Tongue (tissue), 2 donors: ENCODE data around the gene TDRD9. TPM values are rescaled to one million over a fixed set of nuclear protein-coding genes. Genes with fewer than 3 reads are reported as not detected.
A peak's percentile ranks its signal among the peaks of the same experiment; 100 is the strongest.

Experiments
- DNase-seq: peaks from one replicate; pipeline ENCODE4 v3.0.0-alpha.2; 2015
- total RNA-seq: library from RNA; depleted of rRNA; stranded (reverse); fragments of >200 nt; gene quantifications from one replicate; pipeline ENCODE4 v1.2.3, GENCODE V29; 2014

The TDRD9 gene
- total RNA-seq, 1 donor from 2014 or later: 1.0 TPM

DNA sequence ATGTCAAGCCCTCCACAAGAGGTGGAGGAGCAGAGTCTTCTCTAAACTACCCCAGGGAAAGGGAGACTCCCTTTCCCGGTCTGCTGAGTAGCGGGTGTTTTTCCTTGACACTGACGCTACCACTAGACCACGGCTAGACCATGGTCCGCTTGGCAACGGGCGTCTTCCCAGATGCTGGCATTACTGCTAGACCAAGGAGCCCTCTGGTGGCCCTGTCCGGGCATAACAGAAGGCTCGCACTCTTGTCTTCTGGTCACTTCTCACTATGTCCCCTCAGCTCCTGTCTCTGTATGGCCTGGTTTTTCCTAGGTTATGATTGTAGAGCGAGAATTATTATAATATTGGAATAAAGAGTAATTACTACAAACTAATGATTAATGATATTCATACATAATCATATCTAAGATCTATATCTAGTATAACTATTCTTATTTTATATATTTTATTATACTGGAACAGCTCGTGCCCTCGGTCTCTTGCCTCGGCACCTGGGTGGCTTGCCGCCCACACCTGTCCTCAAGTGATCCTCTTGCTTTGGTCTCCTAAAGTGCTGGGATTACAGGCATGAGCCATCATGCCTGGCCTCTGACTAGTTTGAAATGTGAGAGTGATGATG, 52.5 kb downstream of the TDRD9 start:
- peak; percentile 11 for DNase-seq

DNA sequence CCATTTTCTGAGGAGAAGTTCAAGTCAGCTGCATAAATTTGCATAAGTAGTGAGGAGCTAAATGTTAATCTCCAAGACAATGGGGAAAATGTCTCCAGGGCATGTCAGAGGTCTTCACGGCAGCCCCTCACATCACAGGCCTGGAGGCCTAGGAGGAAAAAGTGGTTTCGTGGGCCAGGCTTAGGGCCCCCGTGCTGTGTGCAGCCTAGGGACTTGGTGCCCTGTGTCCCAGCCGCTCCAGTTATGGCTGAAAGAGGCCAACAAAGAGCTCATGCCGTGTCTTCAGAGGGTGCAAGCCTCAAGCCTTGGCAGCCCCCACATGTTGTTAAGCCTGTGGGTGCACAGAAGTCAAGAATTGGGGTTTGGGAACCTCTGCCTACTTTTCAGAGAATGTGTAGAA, 55.9 kb downstream of the TDRD9 start:
- no peak for DNase-seq

DNA sequence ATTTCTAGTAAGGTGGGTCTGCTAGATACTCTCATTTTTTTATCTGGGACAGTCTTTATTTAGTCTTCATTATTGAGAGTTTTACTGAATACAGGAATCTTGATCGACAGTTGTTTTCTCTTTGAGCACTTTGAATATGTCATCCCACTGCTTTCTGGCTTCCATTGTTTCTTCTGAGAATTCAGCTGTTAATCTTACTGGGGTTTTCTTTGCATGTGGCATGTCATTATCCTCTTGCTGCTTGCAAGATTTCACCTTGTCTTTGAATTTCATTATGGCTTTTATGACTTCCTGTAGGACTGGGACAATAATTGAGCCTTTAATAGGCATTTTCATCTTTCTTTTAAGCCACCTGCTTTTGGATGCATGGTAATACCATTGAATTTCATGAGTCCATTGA, 60.8 kb downstream of the TDRD9 start:
- DNase-seq: no peak

DNA sequence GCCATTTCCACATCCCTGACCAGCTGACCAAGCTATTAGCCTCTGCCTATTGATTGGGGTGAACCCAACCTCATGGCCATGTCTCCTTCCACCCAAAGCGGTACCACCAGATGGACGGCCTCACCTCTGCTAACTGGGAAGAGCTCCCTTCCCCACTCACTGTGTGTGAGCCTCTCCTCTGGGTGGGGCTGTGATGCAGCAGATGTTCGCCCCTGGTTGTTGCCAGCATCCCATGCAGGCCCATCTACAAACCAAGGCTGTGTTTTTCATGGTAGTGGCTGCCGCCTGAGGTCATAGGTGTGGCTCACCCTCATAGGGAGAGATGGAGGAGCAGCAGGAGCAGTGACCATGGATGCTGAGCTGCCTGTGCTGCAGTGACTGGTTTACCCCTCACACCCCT, 61.7 kb downstream of the TDRD9 start:
- DNase-seq: no peak

DNA sequence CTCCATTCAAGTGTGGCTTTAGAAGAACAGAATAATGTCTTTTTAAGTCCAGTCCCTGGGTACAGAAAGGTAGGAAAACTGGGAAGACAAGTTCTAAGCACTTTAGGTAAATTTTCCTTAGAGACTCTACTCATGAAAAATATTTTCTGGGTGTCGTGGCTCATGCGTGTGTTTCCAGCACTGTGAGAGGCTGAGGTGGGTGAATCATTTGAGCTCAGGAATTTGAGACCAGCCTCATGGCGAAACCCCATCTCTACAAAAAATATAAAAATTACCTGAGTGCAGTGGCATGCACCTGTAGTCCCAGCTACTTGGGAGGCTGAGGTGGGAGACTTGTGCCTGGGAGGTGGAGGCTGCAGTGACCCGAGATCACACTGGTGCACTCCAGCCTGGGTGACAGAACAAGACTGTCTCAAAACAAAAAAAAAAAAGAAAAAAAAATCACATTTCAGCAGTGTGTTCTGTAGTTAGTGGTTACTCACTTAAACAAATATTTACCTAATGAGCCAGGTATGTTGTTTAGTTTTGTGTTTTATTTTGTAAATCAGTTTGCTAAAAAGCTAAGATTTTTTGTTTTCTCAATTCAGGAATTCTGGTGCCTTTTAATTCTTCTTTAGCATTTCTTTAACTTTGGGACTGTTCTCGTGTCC, 66.4 kb downstream of the TDRD9 start:
- DNase-seq: no peak

DNA sequence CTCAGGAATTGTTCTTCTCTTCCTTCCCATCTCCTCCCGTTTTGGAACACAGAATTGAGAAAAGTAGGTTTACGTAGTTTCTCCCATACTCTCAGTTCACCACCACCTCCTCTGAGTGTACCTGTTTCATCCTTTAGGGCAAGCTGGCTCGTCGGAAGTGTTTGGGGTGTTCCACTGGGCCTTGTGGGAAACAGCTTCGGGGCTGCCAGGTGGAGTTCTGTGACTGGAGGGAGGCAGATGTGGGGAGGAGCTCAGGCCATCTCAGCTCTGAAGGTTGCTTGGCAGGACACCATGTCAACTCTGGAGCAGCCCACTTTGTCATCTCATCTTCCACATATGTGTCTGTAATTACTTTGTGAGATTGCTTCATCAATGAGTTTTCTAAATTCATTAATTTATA, 67.6 kb downstream of the TDRD9 start:
- no peak for DNase-seq

DNA sequence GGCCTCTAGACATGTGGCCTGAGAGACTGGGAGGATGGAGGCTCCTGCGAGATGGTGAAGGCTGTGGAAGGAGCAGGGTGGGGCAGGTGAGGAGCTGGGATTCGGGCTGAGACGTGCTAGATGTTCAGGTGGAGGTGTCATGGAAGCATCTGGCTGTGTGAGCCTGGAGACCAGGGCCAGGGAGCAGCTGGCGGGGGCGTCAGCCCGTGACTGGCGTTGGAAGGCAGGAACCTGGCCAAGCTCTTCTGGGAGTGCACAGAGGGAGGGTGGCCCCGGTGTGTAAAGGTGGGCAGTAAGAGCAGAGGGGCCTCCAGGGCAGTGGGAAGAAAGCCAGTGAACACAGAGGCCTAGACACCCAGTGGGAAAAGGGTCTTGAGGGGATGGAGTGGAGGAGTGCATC, 69.1 kb downstream of the TDRD9 start:
- DNase-seq: no peak

DNA sequence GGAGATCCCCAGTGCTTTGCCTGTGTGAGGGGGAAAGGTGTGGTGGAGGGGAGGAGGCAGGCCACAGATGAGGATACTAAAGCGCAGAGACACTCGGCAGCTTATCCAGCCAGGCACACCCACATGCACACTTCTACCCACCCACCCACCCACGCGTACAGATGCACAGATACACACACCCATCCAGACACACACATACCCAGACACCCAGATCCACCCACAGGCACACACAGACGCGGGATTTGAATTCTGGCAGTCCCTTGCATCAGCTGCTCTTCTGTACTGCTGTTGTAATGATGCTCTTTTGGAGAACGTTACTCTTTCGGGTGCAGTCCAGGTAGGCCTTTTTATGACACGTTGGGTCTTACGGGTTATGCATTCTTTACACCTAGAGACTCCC, 69.8 kb downstream of the TDRD9 start:
- DNase-seq: no peak

DNA sequence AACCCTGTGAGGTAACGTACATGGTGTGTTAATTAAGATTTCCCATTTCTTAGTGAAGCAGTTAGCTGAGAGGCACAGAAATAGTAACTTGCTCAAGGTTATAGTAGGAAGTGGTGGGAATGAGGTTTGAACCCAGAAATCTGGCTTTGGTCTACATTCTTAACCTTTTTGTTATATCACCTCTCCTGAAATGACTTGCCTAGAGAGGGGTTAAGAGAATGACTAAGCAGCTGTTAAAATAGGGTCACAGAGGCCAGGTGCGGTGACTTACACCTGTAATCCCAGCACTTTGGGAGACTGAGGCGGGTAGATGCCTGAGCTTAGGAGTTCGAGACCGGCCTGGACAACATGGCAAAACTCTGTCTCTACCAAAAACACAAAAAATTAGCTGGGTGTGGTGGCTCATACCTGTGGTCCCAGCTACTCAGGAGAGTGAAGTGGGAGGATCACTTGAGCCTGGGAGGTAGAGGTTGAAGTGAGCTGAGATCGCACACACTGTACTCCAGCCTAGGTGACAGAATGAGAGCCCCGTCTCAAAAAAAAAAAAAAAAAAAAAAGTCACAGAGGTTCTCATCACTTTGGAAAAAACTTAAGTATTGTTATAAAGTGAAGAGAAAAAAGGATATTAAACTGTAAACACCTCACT, 71.7 kb downstream of the TDRD9 start:
- DNase-seq: no peak

DNA sequence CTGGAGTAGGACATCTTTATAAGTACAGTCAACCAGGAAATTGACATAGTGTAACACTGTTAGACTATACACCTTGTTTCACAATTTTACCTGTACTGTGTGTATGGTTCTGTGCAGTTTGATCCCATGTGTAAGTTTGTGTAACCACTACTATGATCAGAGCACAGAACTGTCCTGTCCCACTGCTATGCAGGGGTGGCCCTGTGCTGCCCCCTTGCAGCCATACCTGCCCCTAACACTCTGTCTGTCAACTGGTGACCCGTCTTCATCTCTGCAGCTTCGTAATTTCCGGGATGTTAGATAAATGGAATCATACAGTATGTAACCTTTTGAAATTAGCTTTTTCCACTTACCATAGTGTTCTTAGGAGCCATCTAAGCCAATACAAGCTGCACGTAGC, 72.7 kb downstream of the TDRD9 start:
- DNase-seq: no peak

DNA sequence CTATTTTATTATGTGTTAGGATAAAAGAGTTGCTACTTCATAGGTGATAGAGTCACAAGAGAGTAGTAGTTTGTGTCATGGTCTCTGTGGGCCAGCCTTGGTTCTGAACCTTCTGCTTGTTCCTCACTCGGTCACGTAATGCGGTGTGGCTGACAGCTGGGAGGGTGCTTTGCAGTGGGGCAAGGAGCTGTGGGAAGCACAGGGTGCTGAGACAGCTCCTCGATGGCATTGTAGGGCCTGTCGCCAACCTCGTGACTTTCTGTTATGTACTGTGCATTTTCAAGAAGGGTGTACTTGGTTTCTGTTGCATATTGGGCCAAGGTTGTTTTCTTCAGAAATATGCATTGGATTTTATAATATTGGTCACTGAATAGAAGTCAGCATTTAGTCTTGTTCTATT, 75.4 kb downstream of the TDRD9 start:
- DNase-seq: no peak

DNA sequence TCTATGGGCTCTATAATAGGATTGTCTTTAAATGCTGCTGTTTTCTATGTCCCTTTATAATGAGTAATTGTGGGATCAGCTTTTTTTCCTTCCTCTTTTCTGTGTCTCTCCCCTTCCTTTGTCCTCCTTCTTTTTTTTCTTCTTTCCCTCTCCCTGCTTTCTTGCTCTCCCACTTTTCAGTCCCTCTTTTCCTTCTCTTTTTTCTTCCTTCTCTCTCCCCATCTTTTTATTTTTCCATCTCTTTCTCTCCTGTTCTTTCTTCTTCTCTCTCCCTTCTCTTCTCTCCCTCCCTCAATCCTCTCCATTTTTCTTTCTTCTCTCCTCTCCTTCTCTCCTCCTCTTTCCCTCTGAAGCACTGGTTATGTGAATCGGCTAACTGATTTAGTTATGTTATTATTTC, 76.6 kb downstream of the TDRD9 start:
- no peak for DNase-seq

DNA sequence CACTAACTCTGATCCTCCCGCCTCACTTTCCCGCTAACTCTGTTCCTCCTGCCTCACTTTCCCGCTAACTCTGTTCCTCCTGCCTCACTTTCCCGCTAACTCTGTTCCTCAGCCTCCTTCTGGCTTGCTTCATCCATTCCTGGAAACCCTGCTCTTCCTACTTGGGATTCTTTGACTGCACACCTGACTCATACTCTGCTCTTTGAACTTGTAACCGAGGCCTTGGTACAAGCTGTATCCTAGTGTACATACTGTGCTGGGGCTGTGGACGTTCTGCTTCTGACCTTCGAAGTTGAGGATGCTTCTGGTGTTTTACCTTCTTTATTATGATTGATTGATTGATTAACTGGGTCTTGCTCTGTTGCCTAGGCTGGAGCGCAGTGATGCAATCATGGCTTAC, 77.2 kb downstream of the TDRD9 start:
- DNase-seq: no peak

DNA sequence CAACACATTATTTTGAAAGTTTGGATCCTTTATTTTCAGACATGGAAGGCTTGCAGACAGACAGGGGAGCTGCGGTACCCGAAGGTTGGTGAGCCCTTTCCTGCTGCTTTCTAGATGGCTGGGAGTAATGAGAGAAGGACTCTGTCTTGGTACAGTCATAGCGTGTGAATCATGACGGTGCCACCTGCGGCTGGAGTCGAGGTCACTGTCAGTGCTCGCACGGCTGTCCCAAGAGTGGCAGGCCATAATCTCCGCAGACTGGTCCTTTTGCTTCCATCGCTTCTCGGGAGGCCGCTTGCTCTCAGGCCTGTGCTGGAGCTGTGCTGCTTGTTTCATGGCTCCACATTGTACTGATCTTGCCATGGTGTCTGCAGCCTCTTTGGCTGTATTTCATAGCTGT, 78.9 kb downstream of the TDRD9 start:
- no peak for DNase-seq

DNA sequence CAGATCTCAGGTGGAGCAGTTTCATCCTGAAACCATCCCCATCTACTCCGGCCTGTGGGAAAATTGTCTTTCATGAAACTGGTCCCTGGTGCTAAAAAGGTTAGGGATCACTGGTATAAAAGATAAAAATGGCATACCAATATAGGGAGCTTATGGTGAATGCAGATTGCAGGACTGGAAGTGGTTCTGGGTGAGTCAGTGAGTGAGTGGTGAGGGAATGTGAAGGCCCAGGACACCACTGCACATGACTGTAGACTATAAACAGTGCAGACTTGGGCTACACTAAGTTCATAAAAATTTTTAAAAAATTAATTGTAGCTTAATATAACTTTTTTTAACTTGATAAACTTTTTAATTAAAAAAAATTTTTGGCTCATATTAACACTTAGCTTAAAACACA, 81.0 kb downstream of the TDRD9 start:
- no peak for DNase-seq

DNA sequence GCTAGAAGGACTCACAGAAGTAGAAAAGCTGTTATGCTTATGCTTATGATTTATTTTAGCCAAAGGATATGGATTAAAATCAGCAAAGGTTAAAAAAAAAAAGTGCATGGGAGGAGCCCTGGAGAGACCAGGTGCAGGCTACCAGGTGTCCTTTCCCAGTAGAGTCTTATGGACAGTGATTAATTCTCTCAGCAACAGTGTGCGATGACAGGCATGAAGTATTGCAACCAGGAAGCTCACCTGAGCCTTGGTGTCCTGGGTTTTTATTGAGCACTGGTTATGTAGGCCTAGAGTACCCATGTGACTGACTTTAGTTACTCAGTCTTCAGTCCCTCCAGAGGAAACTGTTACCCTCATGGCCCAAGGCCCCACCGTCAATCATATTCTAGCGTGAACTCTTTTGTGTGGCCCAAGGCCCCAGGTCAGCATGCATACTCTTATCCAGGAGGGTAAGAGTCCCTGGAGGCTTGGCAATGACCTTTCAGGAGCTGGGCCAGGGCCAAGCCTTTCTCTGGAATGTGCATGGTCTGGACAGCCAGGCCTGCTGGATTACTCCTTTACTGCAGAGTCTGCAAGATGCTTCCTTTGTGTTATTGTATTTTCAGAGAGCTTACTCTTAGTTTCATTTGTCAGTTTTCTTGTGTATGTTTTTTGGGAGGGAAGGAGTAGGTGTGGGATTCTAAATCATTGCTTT, 83.7 kb downstream of the TDRD9 start:
- DNase-seq: no peak

DNA sequence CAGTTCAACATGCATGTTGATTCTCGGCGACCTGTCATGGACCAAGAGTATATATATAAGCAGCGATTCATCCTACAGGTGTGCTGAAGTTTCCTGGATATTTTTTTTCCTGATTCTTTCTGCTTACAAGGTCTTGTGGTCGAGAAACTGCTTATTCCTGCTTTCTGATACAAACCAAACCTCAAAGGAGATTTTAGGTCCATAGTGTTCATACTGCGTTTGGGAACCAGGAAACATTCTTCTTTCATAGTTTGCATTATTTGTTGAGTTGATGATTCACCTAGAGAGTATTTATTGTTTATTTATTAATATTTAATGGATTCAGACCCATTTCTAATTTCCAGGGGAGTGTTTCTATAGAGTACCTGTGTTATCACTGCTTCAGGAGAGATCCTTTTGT, 86.5 kb downstream of the TDRD9 start:
- DNase-seq: no peak

DNA sequence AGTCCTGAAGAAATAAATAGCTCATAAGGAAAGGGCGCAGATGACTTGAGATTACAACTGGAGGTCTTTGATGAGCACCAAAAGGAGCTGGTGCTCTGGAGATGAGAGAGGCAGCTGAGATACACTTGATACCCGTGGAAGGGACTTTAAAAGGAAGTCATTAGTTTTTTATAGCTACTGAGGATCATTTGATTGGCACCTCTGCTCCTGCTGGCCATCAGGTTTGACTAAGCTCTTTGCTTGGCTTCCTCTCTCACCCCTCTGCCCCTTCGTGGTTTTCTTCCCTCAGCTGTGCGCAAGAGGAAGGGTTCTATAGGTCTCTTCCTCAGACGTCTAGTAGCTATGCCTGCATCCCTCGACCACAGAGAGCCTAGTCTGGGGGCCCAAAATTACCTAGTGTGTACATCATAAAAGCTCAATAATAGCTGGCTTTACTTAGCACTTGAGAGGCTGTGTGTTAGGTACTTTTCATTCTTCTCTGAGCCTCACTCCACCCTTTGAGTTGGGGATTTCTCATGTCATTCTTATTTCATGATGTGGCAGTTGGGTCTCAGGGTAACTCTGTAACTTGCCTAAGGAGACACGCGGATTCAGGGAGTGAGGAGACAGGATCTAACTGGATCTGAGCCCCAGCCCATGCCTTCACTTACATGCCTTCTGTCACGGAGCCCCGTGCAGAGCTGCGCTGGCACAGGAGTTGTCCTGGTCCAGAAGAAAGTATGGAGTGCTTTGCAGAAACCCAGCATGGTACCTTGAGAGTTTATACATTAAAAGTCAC, 88.8 kb downstream of the TDRD9 start:
- DNase-seq: peak; percentile 24

DNA sequence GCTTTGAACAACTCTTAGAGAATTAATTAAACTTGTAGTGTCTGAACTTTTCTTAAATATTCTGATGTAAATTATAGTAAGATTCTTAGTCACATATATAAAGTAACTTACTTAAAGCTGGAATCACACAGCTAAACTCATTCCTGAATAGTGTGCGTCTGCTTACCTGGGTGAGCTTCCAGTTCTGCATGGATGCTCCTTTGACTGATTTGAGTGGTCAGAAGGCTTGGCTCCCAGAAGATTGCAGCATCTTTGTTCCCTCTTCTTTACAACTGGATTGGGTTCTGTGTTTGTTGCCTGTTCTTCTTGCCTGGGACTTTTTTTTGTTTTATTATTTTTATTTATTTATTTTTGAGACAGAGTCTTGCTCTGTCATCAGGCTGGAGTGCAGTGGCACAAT, 90.8 kb downstream of the TDRD9 start:
- no peak for DNase-seq

DNA sequence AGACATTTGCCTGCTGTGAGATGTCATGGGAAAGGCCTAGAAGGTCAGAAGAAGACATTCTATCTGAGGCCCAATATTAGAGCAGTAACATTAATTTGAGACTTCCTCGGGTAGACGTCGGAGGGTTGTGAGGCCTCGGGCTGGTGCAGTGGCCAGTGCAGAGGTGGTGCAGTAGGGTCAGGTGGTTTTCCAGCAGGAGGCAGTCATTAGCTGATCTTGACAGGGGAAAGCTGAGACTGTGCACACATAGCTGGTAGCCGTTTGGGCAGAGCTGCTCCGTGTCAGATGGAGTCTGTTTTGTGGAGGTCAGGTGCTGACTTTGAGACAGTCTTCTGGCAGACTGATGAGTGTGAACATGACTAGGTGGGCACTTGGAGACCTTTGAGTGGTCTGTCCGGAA, 91.5 kb downstream of the TDRD9 start:
- DNase-seq: no peak

DNA sequence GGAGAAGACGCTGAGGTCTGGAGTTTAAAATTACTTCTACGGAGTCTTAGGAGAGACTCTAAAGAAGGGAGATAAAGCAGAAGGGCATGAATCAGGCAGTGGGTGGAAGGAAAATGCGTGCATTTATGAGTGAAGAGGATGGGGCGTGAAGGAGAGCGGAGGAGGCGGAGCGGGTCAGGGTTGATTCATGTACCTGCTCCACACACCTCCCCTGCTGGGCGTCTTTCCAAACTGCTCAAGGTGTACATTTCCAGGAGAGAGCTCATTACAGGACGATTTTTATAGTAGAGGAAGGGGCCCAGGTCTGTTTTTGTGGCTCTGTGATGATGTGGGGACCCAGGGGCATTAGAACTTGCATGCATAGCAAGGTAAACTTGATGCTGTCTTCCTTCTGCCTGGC, 92.2 kb downstream of the TDRD9 start:
- DNase-seq: no peak

DNA sequence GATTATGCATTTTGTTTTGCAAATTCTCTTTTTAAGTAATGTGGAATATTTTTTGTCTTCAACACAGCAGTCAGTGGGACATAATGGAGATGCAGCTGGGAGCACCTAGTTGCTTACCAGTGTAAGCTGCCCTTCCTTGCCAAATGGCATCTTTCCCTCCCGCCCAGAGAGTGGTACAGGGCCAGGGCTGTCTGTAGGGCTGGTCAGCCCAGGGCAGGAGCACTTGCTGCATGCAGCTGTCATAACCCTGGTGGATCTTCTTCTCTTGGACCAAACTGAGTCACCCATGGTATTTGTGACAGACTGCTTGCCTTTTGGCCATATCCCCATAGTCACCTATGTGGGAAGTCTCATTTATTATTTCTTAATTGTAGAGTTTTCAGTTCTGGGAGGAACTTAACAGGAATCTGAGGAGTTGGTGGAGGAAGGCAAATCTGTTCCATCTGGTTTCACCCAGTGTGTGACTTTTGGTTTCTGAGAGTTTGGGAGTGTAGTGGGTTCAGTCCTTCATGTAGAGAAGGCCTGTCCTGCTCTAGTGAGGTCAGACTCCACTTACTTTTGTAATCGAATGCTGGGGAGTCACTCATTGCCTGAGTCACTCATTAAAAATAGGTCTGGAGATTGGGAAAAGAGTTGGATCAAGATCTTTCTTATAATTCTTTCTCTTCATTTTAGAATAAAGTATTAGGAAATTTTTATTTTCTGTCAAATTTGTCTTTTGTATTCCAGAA, 95.2 kb downstream of the TDRD9 start:
- no peak for DNase-seq
